NCI-H1694 (cell line): Measurements from ENCODE around the gene KRTAP12-2.
A peak's percentile ranks its signal among the peaks of the same experiment; 100 is the strongest.
"Not testable (repeated sequence)": the region's sequence is repeated elsewhere in the genome, so short reads cannot be mapped to it uniquely, and the experiment has no call there.

Experiments
- DNase-seq: peaks from one replicate; lab custom pipeline; 2025; lab: John Stamatoyannopoulos, UW

KRTAP12-2 gene

GRCh38 chr21:44684077-44684476, 17.4 kb upstream of the KRTAP12-2 start:
- DNase-seq: no peak

- no peak for DNase-seq
Measured at GRCh38 chr21:44682580-44683151, 15.9 kb upstream of the KRTAP12-2 start.

DNA sequence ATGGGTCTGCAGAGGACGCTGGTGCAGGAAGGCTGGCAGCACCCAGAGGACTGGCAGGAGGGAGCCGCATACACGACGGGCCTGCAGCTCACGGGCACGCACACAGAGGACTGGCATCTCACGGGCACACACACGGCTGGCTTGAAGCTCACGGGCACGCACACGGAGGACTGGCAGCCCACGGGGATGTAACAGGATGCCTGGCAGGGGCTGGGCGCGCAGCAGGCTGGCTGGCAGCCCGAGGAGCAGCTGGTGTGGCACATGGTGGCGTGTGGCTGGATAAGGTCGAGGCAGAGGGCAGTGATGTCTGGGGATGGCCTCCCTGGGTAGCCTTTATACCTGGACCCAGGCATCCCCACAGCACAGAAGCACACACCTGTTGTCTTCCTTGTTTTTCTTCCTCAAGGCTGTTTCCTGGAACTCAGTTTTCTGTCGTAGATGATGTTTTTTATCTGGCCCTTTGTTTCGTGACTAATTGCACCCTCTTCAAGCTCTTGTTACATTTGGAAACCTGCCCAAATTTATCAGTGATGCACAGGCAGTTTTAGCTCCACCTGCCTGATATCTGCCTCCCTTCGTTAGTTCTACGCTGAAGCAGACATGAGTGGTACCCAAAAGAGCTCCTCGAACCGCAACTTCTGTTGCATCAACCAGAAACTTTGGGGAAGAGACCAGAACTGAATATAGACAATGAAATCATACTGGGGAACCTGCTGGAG, 15.3 kb upstream of the KRTAP12-2 start, which contains the start of gene KRTAP12-1:
TSS of gene KRTAP12-1 (minus strand) at position 303 of the 719 bp plus-strand sequence. CDS start at position 263, 40 bp downstream.
- DNase-seq: peak; percentile 51

GRCh38 chr21:44681152-44681551, 14.4 kb upstream of the KRTAP12-2 start:
- DNase-seq: no peak

GRCh38 chr21:44677881-44678280, 11.2 kb upstream of the KRTAP12-2 start:
- no peak for DNase-seq

DNA sequence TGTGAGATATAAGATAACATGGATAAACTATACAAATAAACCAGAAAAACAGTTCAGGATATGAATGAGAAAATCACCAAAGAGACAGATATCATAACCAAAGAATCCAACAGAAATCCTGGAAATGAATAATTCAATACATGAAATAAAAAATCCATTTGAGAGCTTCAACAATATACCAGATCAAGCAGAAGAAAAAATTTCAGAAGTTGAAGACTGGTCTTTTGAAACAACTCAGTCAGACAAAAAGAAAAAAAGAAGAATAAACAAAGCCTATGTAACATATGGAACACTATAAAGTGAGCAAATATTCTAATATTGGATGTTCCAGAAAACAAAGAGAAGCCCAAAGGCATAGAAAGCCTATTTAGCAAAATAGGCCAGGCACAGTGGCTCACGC, 5.2 kb upstream of the KRTAP12-2 start:
- DNase-seq: no peak

GRCh38 chr21:44670642-44671432, 4.1 kb upstream of the KRTAP12-2 start:
- DNase-seq: no peak

DNA sequence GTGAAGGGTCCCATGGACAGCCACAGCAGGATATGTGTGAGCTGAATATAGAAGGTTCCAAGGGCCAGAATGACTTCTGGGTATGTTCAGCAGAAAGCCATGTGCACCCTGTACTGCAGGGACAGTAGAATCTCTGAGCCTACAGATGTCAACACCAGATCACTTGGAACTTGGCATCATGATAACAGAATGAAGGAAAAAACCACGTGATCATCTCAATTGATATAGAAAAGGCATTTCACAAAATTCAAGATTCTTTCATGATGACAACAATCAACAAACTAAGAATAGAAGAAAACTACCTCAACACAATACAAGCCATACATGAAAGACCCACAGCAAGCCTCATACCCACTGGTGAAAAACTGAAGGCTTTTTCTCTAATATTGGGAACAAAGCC, 885 bp upstream of the KRTAP12-2 start:
- DNase-seq: no peak

DNA sequence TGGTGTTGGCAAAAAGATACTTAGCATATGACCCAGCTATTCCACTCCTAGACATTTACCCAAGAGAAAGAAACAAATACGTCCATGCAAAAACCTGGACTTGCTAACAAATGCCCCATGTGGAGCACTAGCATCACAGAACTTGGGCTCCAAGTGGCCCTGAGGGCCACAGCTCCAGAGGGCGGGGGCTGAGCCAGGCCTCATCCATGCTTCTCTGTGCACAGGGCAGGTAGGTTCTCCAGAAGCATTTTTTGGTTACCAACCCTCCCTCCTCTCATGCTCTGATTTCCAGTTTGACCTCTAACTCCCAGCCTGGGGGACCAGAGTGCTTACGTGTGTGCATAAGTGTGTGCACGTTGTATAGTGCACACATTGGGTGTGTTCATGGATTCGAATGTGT, 2.0 kb downstream of the KRTAP12-2 start:
- DNase-seq: no peak

DNA sequence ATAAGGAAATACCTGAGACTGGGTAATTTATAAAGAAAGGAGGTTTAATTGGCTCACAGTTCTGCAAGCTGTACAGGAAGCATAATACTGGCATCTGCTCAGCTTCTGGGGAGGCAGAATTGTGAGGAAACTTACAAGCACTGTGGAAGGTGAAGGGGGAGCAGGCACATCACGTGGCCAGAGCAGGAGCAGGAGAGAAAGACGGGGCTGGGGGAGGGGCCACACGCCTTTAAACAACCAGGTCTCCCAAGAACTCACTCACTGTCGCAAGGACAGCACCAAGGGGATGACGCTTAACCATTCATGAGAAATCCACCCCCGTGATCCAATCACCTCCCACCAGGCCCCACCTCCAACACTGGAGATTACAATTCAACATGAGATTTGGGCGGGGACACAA, 5.2 kb downstream of the KRTAP12-2 start:
- not testable (repeated sequence) for DNase-seq

- DNase-seq: no peak
Measured at GRCh38 chr21:44658913-44659595, 7.7 kb downstream of the KRTAP12-2 start.

DNA sequence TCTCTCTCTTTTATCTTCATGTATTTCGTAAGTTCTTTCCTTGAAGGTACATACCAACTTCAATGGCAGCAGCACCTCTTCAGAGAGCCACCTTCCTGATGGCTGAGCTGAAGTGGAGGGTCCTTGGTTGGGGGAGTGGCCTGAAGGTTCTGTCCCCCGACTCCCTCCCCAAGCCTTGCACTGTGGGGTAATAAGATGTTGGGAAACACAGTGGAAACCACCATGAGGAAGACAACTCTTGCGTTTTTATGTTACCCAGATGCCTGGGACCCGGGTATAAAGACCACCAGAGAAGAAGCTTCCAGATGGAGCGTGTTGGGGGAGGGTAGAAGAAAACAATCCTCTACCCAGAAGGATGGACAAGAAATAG, 8.2 kb downstream of the KRTAP12-2 start:
- no peak for DNase-seq

DNA sequence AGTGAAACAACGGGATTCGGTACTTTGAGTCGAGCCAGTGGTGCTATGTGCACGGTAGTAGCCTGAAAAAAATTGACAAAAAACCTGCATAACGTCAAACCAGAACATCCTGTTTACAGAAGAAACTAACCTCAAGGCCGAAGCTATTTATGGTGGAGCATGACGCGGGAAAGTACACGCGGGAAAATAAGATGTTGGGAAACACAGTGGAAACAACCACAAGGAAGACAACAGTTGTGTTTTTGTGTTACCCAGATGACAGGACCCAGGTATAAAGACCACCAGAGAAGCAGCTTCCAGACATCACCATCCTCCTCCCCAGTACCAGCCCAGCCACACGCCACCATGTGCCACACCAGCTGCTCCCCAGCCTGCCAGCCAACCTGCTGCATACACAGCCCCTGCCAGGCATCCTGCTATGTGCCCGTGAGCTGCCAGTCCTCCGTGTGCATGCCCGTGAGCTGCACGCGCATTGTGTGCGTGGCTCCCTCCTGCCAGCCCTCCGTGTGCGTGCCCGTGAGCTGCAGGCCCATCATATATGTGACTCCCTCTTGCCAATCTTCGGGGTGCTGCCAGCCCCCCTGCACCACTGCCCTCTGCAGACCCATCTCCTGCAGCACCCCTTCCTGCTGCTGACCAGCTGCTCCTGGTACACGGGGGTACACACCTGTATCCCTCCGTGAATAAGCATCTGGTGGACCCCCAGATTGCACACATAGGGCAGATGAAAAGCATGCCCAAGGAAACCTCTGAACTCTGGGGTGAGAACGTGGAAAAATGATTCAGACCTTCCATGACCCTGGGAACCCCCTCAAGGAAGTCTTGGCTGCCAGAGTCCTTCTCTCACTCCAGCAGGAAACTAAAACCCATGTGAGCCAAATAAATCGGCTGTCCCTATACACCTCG, 8.8 kb downstream of the KRTAP12-2 start, which contains the start of gene KRTAP12-3:
TSS of gene KRTAP12-3 (plus strand) at position 298 of the 906 bp plus-strand sequence. CDS start at position 346, 48 bp downstream.
- DNase-seq: peak; percentile 37

- DNase-seq: no peak
Measured at GRCh38 chr21:44656868-44657267, 9.9 kb downstream of the KRTAP12-2 start.

DNA sequence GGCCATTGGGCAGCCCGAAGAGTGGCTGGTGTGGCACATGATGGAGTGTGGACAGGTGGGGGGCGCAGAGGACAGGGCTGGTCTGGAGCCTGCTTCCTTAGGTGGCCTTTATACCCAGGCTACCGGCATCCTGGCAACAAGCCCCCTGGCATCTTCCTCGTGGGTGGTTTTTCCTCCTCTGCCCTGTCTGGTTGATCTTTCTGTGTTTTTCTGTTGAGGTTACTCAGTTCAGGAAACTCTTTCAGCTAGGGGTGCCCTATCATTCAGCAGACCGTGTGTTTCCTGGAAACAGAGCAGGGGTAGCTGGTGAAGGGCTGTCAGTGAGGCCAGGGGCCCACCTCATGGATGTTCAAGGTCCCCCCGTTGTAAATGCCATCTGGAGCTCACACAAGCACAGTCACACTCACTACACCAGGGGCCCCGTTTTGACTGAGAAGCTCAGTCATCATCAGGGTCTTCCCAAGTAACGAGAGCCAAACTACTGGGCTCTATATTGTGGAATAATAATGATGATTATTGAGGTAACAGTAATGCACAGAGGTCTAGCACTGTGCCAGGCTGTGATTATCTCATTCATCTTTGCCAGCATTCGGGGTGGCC, 12.1 kb downstream of the KRTAP12-2 start, which contains the start of gene KRTAP12-4:
TSS of gene KRTAP12-4 (minus strand) at position 84 of the 600 bp plus-strand sequence. CDS start at position 39, 45 bp downstream.
- DNase-seq: no peak

GRCh38 chr21:44653656-44654575, 12.8 kb downstream of the KRTAP12-2 start:
- DNase-seq: no peak

GRCh38 chr21:44653123-44653522, 13.6 kb downstream of the KRTAP12-2 start:
- no peak for DNase-seq

GRCh38 chr21:44650973-44651675, 15.6 kb downstream of the KRTAP12-2 start:
- DNase-seq: no peak
